Measurements from ENCODE around the gene SLITRK1. TPM values are rescaled to one million over a fixed set of nuclear protein-coding genes. Genes with fewer than 3 reads are reported as not detected.

Gene SLITRK1
- total RNA-seq (not detected), polyA plus RNA-seq (not detected)
- long read RNA-seq, donor 1 = 0 reads
- long read RNA-seq, donor 2 = 0 reads
- long read RNA-seq, donor 3 = 0 reads
- long read RNA-seq, donor 4 = 0 reads

GRCh38 chr13:83881917-83882605, at the start of gene SLITRK1:
TSS of gene SLITRK1 (minus strand) at chr13:83882474. CDS start at chr13:83881507, 967 bp downstream.
- Histone ChIP-seq H3K27ac (ENCODE audit: low read length) (no peak within 1 kb of the TSS), H3K9me3 (ENCODE audit: control insufficient read depth, low read length) (peaks cover 4% of the 10 kb centered on the region), H3K4me3 (ENCODE audit: low read length) (no peak within 1 kb of the TSS), H3K4me1 (ENCODE audit: control insufficient read depth, insufficient read depth, low read length) (no peaks in the 10 kb centered on the region), H3K27me3 (ENCODE audit: control insufficient read depth, insufficient read depth) (no peaks in the 10 kb centered on the region)
- ATAC-seq = no peak
- peak; percentile 22 to 72 (median 66) for DNase-seq
- WGBS = 2% methylated on average over 32 of the region's 32 CpGs
- intact Hi-C loops (cut with DNase I) = no loop called here

GRCh38 chr13:83929157-83929556, 46.9 kb upstream of the SLITRK1 start:
- intact Hi-C loops (cut with DNase I) = no loop called here
- DNase-seq = no peak
- H3K27me3 ChIP-seq (ENCODE audit: control insufficient read depth, insufficient read depth) = no peaks in the 10 kb centered on the region
- no peak overlapping the region for H3K27ac ChIP-seq (ENCODE audit: low read length)
- H3K9me3 ChIP-seq (ENCODE audit: control insufficient read depth, low read length) = no peaks in the 10 kb centered on the region
- no peak overlapping the region for H3K4me3 ChIP-seq (ENCODE audit: low read length)
- no peaks in the 10 kb centered on the region for H3K4me1 ChIP-seq (ENCODE audit: control insufficient read depth, insufficient read depth, low read length)
- 48% methylated on average over 4 of the region's 4 CpGs for WGBS
- ATAC-seq = no peak

DNA sequence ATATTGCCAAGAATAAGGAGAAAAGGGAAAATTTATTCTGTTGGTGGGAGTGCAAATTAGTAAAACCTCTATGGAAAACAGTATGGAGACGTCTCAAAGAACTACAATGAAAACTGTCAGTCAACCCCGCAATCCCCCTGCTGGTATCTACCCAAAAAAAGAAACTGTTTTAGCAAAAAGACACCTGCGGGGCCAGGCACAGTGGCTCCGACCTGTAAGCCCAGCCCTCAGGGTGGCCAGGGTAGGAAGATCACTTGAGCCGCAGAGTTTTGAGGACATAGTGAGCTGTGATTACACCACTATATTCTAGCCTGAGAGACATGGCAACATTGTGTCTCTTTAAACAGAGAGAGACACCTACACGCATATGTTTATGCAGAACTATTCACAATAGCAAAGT, 37.5 kb upstream of the SLITRK1 start:
- H3K9me3 ChIP-seq (ENCODE audit: control insufficient read depth, low read length) = no peaks in the 10 kb centered on the region
- DNase-seq = no peak
- intact Hi-C loops (cut with DNase I) = no loop called here

GRCh38 chr13:83914368-83914767, 32.1 kb upstream of the SLITRK1 start:
- Histone ChIP-seq H3K9me3 (ENCODE audit: control insufficient read depth, low read length) (no peaks in the 10 kb centered on the region), H3K4me3 (ENCODE audit: low read length) (no peak overlapping the region), H3K4me1 (ENCODE audit: control insufficient read depth, insufficient read depth, low read length) (no peaks in the 10 kb centered on the region), H3K27me3 (ENCODE audit: control insufficient read depth, insufficient read depth) (no peaks in the 10 kb centered on the region), H3K27ac (ENCODE audit: low read length) (no peak overlapping the region)
- no peak for DNase-seq
- no peak for ATAC-seq
- intact Hi-C loops (cut with DNase I) = no loop called here
- 64% methylated on average over 4 of the region's 4 CpGs for WGBS

More for the DNA sequence above, 37.5 kb upstream of the SLITRK1 start:
- no peak overlapping the region for H3K4me3 ChIP-seq (ENCODE audit: low read length)
- ATAC-seq = no peak
- no peak overlapping the region for H3K27ac ChIP-seq (ENCODE audit: low read length)
- H3K4me1 ChIP-seq (ENCODE audit: control insufficient read depth, insufficient read depth, low read length) = no peaks in the 10 kb centered on the region
- H3K27me3 ChIP-seq (ENCODE audit: control insufficient read depth, insufficient read depth) = no peaks in the 10 kb centered on the region
- 64% methylated on average over 6 of the region's 6 CpGs for WGBS

DNA sequence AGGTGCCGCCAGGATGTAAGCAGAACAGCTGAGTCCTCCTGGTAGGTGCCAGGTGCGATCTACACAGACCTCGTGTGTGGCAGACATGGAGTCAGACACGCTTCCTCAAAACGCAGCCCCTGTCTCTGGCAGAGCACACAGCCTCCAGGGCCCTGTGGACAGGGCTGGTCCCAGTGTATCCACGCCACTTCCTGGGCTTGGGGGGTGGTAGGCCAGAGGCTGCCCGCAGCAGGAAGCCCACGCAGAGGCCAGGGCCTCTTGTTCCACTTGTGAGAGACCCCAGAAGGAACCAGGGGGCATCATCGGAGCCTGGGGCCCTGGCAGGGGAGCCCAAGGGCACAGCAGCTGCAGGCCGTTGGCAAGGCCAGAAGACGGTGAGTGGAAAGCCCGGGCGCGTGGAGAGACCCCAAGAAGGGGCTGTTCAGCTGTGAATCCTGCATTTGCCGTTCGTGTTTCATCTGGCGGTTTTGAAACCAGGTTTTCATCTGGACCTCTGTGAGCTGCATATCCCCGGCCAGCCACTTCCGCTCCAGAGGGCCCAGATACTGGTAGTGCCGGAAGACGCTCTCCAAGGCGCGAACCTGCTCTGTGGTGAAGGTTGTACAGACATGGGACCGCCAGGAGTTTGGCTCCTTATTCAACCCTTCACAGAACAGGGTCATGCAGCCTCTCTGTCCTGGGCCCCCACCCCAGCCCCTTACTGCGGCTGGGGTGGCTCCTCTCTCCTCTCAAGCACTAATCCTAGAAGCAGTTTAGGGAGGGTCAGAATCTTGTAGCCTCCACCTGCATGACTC, 25.1 kb upstream of the SLITRK1 start:
- intact Hi-C loops (cut with DNase I) = no loop called here
- no peak for ATAC-seq
- Histone ChIP-seq H3K4me1 (ENCODE audit: control insufficient read depth, insufficient read depth, low read length) (no peaks in the 10 kb centered on the region), H3K27me3 (ENCODE audit: control insufficient read depth, insufficient read depth) (no peaks in the 10 kb centered on the region), H3K9me3 (ENCODE audit: control insufficient read depth, low read length) (no peaks in the 10 kb centered on the region), H3K4me3 (ENCODE audit: low read length) (no peak overlapping the region), H3K27ac (ENCODE audit: low read length) (no peak overlapping the region)
- DNase-seq = peak in 1 of 3 donors; percentile 23
- 94% methylated on average over 25 of the region's 25 CpGs for WGBS

GRCh38 chr13:83906240-83906820, 24.1 kb upstream of the SLITRK1 start:
- intact Hi-C loops (cut with DNase I) = no loop called here
- Histone ChIP-seq H3K9me3 (ENCODE audit: control insufficient read depth, low read length) (no peaks in the 10 kb centered on the region), H3K27me3 (ENCODE audit: control insufficient read depth, insufficient read depth) (no peaks in the 10 kb centered on the region), H3K27ac (ENCODE audit: low read length) (no peak overlapping the region), H3K4me3 (ENCODE audit: low read length) (no peak overlapping the region), H3K4me1 (ENCODE audit: control insufficient read depth, insufficient read depth, low read length) (no peaks in the 10 kb centered on the region)
- ATAC-seq (peak in 1 of 2 donors; percentile 22), DNase-seq (peak in 1 of 3 donors; percentile 22)
- 91% methylated on average over 25 of the region's 25 CpGs for WGBS

DNA sequence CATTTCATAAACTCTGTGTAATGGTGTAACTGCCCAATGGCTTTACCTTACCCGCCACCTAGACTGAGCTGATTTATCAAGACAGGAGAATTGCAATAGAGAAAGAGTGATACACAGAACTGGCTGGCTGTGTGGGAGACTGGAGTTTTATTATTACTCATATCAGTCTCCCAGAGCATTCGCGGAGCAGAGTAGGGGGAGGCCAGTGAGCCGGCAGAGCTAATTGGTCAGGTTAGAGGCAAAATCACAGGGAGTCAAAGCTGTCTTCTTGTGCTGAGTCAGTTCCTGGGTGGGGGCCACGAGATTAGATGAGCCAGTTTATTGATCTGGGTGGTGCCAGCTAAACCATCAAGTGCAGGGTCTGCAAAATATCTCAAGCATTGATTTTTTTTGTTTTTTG, 23.4 kb upstream of the SLITRK1 start:
- 78% methylated on average over 5 of the region's 5 CpGs for WGBS
- Histone ChIP-seq H3K4me3 (ENCODE audit: low read length) (no peak overlapping the region), H3K4me1 (ENCODE audit: control insufficient read depth, insufficient read depth, low read length) (no peaks in the 10 kb centered on the region), H3K9me3 (ENCODE audit: control insufficient read depth, low read length) (no peaks in the 10 kb centered on the region), H3K27ac (ENCODE audit: low read length) (no peak overlapping the region), H3K27me3 (ENCODE audit: control insufficient read depth, insufficient read depth) (no peaks in the 10 kb centered on the region)
- DNase-seq (no peak), ATAC-seq (no peak)
- intact Hi-C loops (cut with DNase I) = no loop called here

DNA sequence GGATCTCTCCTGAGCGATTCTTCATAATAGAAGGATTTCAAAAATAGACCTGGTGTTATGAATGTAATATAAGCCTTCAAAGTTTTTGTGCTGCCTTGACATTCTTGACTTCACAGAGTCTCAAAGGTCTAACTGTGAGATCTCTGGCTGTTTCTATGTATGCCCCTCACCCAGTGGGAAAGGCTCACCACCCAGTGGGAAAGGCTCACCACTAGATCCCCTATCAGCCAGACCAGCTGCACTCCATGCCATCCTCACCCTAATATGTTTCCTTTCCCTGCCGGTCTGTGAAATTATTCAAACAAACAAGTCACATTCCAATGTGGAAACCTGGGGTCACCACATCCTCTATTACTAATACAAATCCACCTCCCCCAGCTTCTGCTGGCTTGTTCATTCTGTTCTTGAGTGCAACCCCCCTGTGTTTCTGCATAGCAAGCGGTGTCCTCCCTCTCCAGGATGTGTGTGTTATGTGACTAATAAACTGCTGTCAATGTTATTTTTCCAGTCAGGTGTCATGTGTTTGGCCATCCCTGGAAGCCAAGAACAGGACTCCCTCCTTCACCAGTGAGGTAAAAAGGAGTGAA, 13.8 kb upstream of the SLITRK1 start:
- intact Hi-C loops (cut with DNase I) = no loop called here
- H3K4me1 ChIP-seq (ENCODE audit: control insufficient read depth, insufficient read depth, low read length) = no peaks in the 10 kb centered on the region
- H3K4me3 ChIP-seq (ENCODE audit: low read length) = no peak overlapping the region
- DNase-seq (no peak), ATAC-seq (no peak)
- no peaks in the 10 kb centered on the region for H3K9me3 ChIP-seq (ENCODE audit: control insufficient read depth, low read length)
- H3K27ac ChIP-seq (ENCODE audit: low read length) = no peak overlapping the region
- 61% methylated on average over 3 of the region's 3 CpGs for WGBS
- no peaks in the 10 kb centered on the region for H3K27me3 ChIP-seq (ENCODE audit: control insufficient read depth, insufficient read depth)

DNA sequence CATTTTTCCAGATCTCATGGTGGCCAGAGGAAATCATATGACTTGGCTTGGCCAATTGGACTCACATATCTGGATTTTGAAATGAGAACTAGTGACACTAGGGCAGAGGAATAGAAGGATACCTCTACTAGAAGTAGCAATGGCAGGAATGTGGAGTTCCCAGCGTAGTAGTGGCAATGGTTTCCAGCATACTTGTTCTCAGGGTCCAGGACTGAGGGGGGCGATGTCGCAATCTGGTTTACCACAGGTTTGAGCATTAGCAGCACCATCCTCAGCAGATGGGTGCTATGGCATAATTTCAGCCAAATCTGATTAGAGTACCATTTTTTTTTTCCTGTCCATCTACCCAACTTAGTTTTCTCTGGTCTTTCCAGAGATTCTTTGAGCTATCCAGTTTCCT, 8.1 kb upstream of the SLITRK1 start:
- Histone ChIP-seq H3K4me3 (ENCODE audit: low read length) (no peak overlapping the region), H3K9me3 (ENCODE audit: control insufficient read depth, low read length) (no peaks in the 10 kb centered on the region), H3K27me3 (ENCODE audit: control insufficient read depth, insufficient read depth) (no peaks in the 10 kb centered on the region), H3K4me1 (ENCODE audit: control insufficient read depth, insufficient read depth, low read length) (no peaks in the 10 kb centered on the region), H3K27ac (ENCODE audit: low read length) (no peak overlapping the region)
- 82% methylated on average over 3 of the region's 3 CpGs for WGBS
- intact Hi-C loops (cut with DNase I) = no loop called here
- ATAC-seq (no peak), DNase-seq (no peak)

GRCh38 chr13:83884141-83884540, 1.9 kb upstream of the SLITRK1 start:
- no peak overlapping the region for H3K27ac ChIP-seq (ENCODE audit: low read length)
- ATAC-seq (no peak), DNase-seq (no peak)
- intact Hi-C loops (cut with DNase I) = no loop called here
- H3K4me1 ChIP-seq (ENCODE audit: control insufficient read depth, insufficient read depth, low read length) = no peaks in the 10 kb centered on the region
- no peak overlapping the region for H3K4me3 ChIP-seq (ENCODE audit: low read length)
- peaks cover 4% of the 10 kb centered on the region for H3K9me3 ChIP-seq (ENCODE audit: control insufficient read depth, low read length)
- no peaks in the 10 kb centered on the region for H3K27me3 ChIP-seq (ENCODE audit: control insufficient read depth, insufficient read depth)

DNA sequence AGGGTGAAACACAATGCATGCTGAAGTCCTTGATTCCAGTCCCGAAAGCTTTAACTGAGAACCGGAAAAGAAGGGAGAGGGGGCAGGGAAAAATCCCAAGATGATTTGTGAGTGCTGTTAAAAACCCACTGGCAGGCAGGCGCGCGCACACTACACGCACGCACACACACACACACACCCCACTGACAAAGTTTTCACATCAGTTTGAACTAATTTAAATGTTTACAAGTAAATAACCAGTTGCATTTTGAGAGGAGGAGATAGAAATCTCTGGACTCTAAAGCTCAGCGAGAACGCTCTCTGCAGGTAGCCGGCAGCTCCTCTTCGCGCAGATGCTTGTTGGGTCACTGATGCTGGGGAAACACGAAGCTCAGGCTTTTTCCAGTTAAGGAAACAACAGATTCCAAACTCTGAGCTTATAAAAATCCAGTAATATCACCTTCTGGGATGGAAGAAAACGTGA, 818 bp upstream of the SLITRK1 start:
- Histone ChIP-seq H3K27ac (ENCODE audit: low read length) (no peak overlapping the region), H3K27me3 (ENCODE audit: control insufficient read depth, insufficient read depth) (no peaks in the 10 kb centered on the region), H3K9me3 (ENCODE audit: control insufficient read depth, low read length) (peaks cover 4% of the 10 kb centered on the region), H3K4me1 (ENCODE audit: control insufficient read depth, insufficient read depth, low read length) (no peaks in the 10 kb centered on the region), H3K4me3 (ENCODE audit: low read length) (no peak overlapping the region)
- 3% methylated on average over 14 of the region's 14 CpGs for WGBS
- no peak for ATAC-seq
- intact Hi-C loops (cut with DNase I) = no loop called here
- DNase-seq = no peak
